DLD1 (cell line): Measurements from ENCODE around the gene SCN4A.
"Not testable (repeated sequence)": the region's sequence is repeated elsewhere in the genome, so short reads cannot be mapped to it uniquely, and the experiment has no call there.

Experiments used
- in situ Hi-C: cut with HindIII; loops from 2 replicates; pipeline ENCODE4 v1.10.0; 2017; ENCODE audit warnings: low sequenced_read_pairs

SCN4A gene

GRCh38 chr17:63986821-63987220, 14.1 kb upstream of the SCN4A start:
- in situ Hi-C loops = no loop called here

DNA sequence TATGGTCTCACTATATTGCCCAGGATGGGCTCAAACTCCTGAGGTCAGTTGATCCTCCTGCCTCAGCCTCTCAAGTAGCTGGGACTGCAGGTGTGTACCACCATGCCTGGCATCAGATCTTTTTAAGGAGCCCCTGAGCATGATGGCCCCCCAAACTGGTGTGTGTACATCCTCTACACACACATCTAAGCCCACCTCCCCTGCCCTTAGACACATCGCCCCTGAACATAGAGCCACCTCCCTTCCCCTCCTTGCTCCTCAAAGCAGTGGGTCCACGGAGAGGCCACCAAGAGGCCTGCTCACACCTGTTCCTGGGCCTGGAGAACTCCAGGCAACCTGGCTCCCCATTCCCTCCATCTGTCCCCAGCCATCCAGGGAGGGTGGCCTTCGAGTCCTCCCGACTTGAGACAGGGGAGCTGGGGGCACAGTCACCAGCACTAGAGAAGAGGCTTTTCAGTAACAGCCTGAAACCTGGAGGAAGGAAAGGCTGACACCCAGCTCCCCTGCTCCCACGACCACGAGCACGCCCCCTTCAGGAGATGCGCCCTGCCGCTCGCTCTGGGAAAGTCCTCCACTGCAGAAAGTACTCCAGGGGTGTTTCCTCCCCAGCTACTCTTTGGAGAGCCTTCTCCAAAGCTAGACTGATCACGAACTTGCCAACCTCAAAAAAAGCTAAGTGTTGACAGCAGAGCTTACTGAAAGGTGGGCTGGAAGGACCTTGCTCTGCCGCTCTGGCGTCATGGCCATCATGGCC, 12.8 kb upstream of the SCN4A start:
- in situ Hi-C loops = no loop called here

- in situ Hi-C loops = no loop called here
Measured at GRCh38 chr17:63984651-63985386, 12.1 kb upstream of the SCN4A start.

DNA sequence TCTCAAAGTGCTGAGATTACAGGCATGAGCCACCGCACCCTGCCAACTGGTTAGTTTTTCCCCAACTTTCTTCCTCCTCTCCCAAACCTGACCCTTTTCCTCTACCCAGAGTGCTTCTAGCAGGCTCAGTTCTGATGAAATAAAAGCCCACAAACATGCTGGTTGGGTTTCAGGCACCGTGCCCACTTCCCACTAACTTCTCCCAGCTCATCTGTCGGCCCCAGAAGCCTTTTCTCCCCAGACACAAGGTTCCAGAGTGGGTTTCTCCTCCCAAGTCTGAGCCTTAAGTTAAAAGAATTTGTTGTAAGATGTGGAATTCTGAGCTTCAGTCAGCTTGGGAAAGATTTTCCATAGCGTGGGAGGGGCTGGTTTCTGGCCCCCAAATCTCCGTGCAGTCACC, 11.5 kb upstream of the SCN4A start:
- in situ Hi-C loops = no loop called here

DNA sequence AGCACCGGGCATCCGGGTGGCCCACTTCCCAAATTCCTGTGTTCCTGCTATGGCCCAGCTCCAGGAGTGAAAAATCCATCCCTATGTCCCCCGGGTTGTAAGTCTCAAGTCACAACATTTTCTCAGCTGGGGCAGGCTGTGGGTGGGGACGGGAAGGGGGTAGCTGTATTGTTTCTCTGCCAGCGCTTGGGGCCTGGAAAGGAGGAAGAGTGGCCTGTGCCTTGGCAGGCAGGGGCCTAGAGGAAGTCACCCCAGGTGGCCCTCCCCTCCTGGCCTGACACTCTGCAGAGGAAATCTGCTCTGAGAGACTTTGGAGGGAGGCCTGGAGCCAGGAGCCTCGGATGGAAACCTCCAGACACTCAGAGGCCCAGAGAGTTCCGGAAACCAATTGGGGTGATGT, 10.6 kb upstream of the SCN4A start:
- in situ Hi-C loops = no loop called here

GRCh38 chr17:63982641-63983040, 9.9 kb upstream of the SCN4A start:
- in situ Hi-C loops = not testable (repeated sequence)

- in situ Hi-C loops = no loop called here
Measured at GRCh38 chr17:63978272-63979200, 5.8 kb upstream of the SCN4A start.

GRCh38 chr17:63976702-63977101, 4.0 kb upstream of the SCN4A start:
- in situ Hi-C loops = no loop called here

DNA sequence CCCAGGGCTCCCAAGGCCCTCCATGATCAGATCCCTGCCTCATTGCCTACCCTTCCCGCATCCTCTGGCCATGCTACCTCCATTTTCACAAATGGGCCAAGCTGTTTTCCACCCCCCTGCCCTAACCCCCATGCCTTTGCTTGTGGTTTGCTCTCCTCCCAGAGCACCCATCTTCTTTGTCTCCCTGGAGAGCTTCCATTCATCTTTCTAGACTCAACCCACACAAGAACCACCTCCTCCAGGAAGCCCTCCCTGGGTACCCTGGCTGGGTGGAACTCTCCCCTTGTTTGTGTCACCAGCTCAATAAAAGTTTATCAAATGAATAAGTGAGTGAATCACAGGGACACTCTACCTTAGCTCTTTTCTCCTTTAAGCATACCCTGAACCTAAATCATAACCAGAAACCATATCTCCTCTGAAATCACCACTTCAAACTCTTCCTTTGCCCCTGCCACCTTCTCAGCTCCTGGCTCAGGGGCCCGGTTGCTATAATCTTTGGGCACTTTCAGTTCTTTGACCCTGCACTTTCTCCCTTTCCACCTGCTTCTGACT, 2.9 kb upstream of the SCN4A start:
- in situ Hi-C loops = no loop called here

DNA sequence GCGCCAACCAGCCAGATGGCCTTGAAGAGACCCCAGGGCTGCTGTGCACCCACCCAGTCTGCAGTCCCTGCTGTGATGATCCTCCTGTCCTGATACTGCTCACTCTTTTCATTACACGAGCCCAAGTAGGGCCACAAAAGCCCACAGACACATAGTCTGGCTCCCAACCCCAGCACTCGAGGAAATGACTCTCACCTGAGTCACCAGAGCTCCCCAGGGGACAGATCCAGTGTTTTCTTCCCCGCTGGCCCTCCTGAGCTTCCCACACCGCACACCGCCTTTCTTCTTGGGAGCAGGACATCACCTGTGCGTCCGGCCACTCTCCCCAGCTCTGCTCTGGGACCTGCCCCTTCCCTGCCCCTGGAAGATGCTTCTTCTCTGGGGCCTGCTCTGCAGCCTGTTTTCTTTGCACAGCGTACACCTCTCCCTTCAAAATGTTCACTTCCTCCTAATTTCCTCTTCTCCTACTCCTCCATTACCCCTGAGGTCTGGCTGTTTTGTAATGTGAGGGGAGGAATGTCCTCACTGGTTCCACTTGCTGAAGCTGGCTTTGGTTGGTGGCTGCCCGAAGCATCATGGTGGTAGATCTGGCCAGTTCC, 2.0 kb upstream of the SCN4A start:
- in situ Hi-C loops = no loop called here

DNA sequence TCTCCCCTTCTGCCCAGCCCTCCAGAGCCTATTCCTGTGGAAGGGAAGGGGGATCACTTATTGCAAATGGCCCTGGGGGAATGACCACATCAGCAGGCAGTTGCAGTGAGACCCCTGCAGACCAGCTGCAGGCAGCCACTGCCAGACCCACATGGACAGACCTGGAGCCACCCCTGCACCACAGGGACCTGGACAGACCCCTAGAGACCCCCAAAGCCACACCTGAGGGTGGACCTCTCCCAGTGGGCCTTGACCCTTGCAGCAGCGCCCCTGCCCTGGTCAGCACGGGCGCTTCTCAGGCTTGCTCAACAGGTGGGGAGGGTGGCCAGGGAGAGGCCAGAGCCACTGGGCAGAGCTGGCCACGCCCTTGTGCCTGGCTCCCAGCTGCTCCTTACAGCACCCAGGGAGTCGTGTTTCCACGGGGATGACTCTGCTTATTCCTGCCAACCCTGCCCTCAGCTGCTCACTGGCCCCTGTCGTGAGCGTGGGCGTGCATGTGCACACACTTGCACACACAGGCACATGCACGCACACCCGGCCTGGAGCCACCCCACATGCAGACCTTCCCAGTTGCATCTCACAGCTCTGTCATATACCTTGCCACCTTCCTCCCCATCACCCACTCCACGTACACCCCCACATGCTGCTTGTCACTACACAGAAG, 1.3 kb upstream of the SCN4A start:
- in situ Hi-C loops = no loop called here

GRCh38 chr17:63973247-63973646, 529 bp upstream of the SCN4A start:
- in situ Hi-C loops = no loop called here

DNA sequence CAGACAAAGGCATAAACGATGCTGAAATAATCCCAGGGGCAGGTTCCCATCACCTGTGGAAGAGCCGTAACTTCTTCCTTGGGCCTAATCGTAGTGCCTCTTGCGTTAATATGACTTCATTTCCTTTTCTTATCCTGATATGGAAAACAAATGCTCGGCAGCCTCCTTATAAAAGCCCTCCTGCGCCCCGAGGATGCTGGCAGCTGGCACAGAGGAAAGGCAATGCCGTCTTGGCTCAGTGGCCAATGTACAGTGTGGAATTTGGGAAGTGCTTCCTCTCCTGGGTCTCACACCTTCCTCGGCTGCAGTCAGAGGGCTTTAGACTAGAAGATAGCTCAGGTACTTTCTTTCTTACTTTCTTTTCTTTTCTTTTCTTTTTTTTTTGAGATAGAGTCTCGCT, 3.4 kb downstream of the SCN4A start:
- in situ Hi-C loops = no loop called here

DNA sequence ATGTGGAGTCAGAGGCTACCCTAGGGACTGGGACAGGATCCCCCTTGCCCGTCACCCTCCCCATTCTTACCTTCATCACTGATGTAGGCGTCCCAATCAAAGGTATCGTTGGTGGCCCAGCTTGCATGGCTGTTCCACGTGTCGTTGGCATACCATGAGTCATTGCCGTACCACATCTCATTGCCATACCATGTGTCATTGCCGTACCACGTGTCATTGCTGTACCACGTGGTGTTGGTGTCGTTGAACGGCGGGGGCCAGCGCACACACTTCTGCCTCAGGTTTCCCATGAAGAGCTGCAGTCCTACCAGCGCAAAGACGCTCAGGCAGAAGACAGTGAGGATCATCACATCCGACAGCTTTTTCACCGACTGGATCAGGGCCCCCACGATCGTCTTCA, 4.8 kb downstream of the SCN4A start:
- in situ Hi-C loops = no loop called here

- in situ Hi-C loops = no loop called here
Measured at GRCh38 chr17:63966646-63967264, 6.0 kb downstream of the SCN4A start.

GRCh38 chr17:63963123-63963522, 9.6 kb downstream of the SCN4A start:
- in situ Hi-C loops = no loop called here

DNA sequence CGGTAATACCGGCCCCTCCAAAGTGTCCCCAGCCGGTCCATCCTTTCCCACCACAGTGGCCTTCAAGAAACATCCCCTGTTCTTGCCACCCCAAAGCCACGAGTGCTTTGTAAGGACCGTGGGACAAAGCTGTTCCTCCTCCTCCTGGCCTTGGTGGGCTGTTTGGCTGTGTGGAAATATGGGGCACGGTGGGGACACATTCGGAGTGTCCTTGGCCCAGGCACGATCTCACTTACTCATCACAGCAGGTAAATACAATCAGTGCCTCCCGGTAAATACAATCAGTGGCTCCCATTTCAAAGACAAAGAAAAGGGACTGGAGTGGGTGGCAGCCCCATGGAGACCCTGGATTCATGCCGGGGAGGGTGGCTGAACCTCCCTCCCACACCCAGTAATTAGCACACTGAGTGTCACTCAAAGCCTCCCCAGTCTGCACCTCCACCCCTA, 10.4 kb downstream of the SCN4A start:
- in situ Hi-C loops = no loop called here

- in situ Hi-C loops = no loop called here
Measured at GRCh38 chr17:63961355-63962212, 11.1 kb downstream of the SCN4A start.

DNA sequence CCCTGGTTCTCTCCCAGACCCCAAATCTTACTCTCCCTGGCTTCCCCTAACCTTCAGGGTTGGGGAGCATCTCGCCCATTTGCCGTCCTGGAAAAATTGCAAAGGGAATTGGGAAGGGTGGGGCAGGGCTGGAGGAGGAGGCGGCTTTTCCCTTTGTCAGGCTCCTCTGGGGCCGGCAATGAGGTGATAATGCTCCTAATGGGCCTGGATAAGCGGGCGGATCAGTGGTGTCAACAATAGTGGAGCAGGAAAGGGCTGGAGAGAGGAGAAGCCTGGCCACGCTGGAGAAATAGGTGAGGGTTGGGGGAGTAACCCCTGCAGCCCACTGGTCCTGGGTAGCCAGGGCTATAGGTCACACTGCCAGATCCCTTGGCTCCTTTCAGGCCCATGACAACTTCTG, 12.3 kb downstream of the SCN4A start:
- in situ Hi-C loops = no loop called here
